T-helper 2 cell treated with Interferon-gamma antibody and Interleukin-4, amounts not matched to agents 5 μg/mL and 100 μg/mL, for 36 hours (primary cell): Measurements from ENCODE around the gene CAPN3.
"Not testable (repeated sequence)": the region's sequence is repeated elsewhere in the genome, so short reads cannot be mapped to it uniquely, and the experiment has no call there.

Source experiments
- DNase-seq: peaks from one replicate; pipeline ENCODE4 v3.0.0; 2021; ENCODE audit warnings: low spot score
- H3K27ac Mint-ChIP-seq: one replicate; pipeline ENCODE4 v1.8.0; 2021; ENCODE audit warnings: mild to moderate bottlenecking, mixed read lengths
- H3K27me3 Mint-ChIP-seq: one replicate; pipeline ENCODE4 v1.8.0; 2021; ENCODE audit warnings: low read depth, mixed read lengths
- H3K36me3 Mint-ChIP-seq: one replicate; pipeline ENCODE4 v1.8.0; 2021; ENCODE audit warnings: low read depth, mixed read lengths
- H3K4me1 Mint-ChIP-seq: one replicate; pipeline ENCODE4 v1.8.0; 2021; ENCODE audit warnings: low read depth, mixed read lengths
- H3K4me3 Mint-ChIP-seq: one replicate; pipeline ENCODE4 v1.8.0; 2022; ENCODE audit warnings: mild to moderate bottlenecking, moderate library complexity, mixed read lengths
- H3K9me3 Mint-ChIP-seq: one replicate; pipeline ENCODE4 v1.8.0; 2021; ENCODE audit warnings: mixed read lengths

Gene CAPN3

DNA sequence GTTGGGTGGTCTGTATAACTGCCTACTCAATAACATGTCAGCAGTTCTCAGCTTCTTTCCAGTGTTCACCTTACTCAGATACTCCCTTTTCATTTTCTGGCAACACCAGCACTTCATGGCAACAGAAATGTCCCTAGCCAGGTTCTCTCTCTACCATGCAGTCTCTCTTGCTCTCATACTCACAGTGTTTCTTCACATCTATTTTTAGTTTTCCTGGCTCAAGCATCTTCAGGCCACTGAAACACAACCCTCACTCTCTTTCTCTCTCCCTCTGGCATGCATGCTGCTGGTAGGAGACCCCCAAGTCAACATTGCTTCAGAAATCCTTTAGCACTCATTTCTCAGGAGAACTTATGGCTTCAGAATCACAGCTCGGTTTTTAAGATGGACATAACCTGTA is at the start of gene CAPN3:
Gene CAPN3, plus strand, starts transcription at position 253 of the 400 bp plus-strand sequence. CDS start 305 bp downstream, outside the sequence.
- Mint-ChIP-seq H3K4me1 (no peaks in the 10 kb centered on the region), H3K4me3 (no peak within 1 kb of the TSS), H3K27ac (no peak within 1 kb of the TSS), H3K9me3 (no peaks in the 10 kb centered on the region), H3K36me3 (no peaks in the 10 kb centered on the region), H3K27me3 (no peaks in the 10 kb centered on the region)
- no peak for DNase-seq

DNA sequence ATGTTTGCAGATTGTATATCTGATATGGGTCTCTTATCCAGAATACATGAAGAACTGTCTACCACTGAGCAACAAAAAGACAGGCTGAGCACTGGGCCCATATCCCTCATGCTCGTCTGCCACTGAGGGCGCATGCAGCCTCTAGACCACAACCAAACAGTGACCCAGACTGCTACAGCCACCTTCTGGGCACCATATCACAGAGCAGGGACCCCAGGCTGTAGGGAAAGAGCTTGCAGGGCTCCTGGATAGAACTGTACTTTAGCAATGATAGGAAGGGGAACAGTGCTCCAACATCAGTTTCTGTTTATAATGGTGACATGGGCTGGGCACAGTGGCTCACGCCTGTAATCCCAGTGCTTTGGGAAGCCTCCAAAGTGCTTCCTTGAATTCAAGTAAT is 45.8 kb upstream of the CAPN3 start:
- Mint-ChIP-seq H3K27me3 (no peaks in the 10 kb centered on the region), H3K27ac (no peak overlapping the region), H3K4me3 (no peak overlapping the region), H3K4me1 (no peaks in the 10 kb centered on the region), H3K36me3 (peaks cover 19% of the 10 kb centered on the region), H3K9me3 (no peaks in the 10 kb centered on the region)
- no peak for DNase-seq

DNA sequence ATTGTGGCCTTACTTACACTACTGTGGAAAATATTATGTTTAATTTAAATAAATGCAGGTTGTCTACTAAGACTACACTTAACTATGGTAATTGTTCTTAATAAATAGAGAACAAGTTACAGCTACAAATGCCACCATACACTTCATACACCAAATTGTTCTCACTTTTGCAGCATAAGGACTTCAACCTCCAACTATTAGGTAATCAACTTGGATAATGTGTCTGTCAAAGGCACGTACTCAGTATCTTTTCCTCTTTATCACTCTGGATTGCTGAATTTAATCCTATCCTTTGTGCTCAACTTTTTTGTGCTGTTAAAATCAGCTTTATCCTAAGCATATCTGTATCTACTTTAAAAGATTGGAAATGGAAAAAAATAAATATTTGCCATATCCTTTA is 44.5 kb upstream of the CAPN3 start:
- H3K27me3 Mint-ChIP-seq: no peaks in the 10 kb centered on the region
- no peaks in the 10 kb centered on the region for H3K9me3 Mint-ChIP-seq
- no peaks in the 10 kb centered on the region for H3K4me1 Mint-ChIP-seq
- no peak for DNase-seq
- no peak overlapping the region for H3K4me3 Mint-ChIP-seq
- peaks cover 17% of the 10 kb centered on the region for H3K36me3 Mint-ChIP-seq
- no peak overlapping the region for H3K27ac Mint-ChIP-seq

DNA sequence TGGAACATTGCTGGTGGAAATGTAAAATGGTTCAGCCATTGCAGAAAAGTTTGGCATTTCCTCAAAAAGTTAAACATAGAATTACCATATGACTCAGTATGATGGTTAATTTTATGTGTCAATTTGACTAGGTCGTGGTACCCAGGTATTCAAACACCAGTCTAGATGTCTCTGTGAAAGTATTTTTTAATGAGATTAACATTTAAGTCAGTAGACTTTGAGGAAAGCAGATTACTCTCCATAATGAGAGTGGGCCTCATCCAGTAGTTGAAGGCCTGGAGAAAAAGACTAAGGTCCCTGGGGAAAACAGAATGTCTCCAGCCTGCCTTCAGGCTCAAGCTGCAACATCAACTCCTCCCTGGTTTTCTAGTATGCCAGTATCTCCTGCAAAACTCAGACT is 43.8 kb upstream of the CAPN3 start:
- Mint-ChIP-seq H3K27me3 (no peaks in the 10 kb centered on the region), H3K9me3 (no peaks in the 10 kb centered on the region), H3K4me1 (no peaks in the 10 kb centered on the region), H3K36me3 (peaks cover 15% of the 10 kb centered on the region), H3K27ac (no peak overlapping the region), H3K4me3 (no peak overlapping the region)
- DNase-seq: no peak

DNA sequence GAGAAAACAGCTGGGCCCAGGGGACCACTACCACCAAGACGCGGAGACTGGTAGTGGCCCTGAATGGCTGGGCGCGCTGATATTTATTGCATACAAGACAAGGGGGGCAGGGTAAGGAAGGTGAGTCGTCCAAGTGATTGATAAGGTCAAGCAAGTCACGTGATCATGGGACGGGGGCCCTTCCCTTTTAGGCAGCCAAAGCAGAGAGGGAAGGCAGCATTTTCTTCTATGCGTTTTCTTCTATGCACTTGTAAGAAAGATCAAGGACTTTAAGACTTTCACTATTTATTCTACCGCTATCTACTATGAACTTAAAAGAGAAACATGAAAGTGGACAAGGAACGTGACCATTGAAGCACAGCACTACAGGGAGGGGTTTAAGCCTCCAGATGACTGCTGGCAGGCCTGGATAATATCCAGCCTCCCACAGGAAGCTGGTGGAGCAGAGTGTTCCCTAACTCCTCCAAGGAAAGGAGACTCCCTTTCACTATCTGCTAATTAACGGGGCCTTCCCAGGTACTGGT is 43.0 kb upstream of the CAPN3 start:
- not testable (repeated sequence) for H3K4me1 Mint-ChIP-seq, H3K4me3 Mint-ChIP-seq, H3K27me3 Mint-ChIP-seq, H3K27ac Mint-ChIP-seq, DNase-seq, H3K9me3 Mint-ChIP-seq
- peaks cover 10% of the 10 kb centered on the region for H3K36me3 Mint-ChIP-seq

DNA sequence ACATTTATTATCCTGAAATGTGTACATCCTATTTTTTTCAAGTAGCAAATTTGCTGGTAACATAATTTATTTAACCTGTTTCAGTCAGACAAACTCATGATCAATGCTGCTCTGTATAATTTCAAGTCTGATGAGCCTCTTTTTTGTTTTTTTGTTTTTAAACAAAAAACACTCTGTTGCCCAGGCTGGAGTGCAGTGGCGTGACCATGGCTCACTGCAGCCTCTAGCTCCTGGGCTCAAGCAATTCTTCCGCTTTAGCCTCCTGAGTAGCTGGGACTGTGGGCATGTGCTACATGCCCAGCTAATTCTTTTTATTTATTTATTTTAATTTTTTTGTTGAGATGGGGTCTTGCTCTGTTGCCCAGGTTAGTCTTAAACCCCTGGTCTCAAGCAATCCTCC is 40.1 kb upstream of the CAPN3 start:
- Mint-ChIP-seq H3K27me3 (no peaks in the 10 kb centered on the region), H3K4me1 (no peaks in the 10 kb centered on the region), H3K36me3 (peaks cover 12% of the 10 kb centered on the region), H3K9me3 (no peaks in the 10 kb centered on the region), H3K4me3 (no peak overlapping the region), H3K27ac (no peak overlapping the region)
- no peak for DNase-seq

DNA sequence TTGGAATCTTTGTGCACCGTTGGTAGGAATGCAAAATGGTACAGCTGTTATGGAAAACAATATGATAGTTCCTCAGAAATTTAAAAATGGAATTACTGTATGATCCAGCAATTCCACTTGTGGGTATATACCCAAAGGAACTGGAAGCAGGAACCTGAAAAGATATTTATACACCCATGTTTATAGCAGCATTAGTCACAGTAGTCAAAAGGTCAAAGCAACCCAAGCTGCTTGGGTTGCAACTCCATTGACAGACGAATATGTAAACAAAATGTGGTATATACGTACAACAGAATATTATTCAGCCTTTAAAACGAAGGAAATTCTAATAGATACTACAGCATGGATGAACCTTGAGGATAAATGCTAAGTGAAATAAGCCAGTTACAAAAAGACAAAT is 35.0 kb upstream of the CAPN3 start:
- H3K27me3 Mint-ChIP-seq: no peaks in the 10 kb centered on the region
- H3K4me3 Mint-ChIP-seq: no peak overlapping the region
- DNase-seq: no peak
- peaks cover 21% of the 10 kb centered on the region for H3K36me3 Mint-ChIP-seq
- no peaks in the 10 kb centered on the region for H3K4me1 Mint-ChIP-seq
- H3K27ac Mint-ChIP-seq: no peak overlapping the region
- H3K9me3 Mint-ChIP-seq: no peaks in the 10 kb centered on the region

DNA sequence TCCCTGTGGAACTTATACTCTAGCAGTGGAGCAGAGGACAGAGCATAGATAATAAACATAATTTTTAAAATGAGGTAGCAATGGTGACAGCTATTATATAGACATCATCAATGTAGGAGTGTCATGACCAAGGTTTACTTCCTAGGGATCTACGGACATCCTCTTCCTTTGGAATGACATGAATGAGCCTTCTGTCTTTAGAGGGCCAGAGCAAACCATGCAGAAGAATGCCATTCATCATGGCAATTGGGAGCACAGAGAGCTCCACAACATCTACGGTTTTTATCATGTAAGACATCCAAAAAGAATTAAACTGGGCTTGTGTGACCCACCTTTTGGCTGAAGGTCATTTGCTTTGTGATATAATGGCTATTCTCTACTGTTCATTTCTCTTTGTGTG is 30.1 kb upstream of the CAPN3 start:
- Mint-ChIP-seq H3K4me1 (no peaks in the 10 kb centered on the region), H3K27me3 (no peaks in the 10 kb centered on the region), H3K36me3 (peaks cover 10% of the 10 kb centered on the region), H3K9me3 (no peaks in the 10 kb centered on the region), H3K27ac (no peak overlapping the region), H3K4me3 (no peak overlapping the region)
- no peak for DNase-seq

DNA sequence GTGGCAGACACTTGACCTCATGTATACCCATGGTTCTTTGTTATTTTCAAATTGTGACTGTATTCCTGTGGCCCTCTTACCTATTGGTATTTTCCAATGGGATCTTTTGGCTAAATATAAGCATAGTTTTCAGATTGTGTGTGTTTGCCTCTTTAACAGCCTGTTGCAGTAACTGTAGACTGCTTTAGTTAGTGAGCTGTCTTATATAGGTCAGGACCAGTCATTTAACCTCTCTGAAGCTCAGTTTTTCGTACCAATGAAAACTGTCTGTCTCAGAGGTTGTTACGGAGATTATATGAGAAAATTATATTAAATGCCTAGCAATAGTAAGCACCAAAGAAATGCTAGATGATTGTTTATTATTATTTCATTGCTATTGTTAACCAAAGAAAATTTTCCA is 29.3 kb upstream of the CAPN3 start:
- DNase-seq: no peak
- no peak overlapping the region for H3K27ac Mint-ChIP-seq
- H3K36me3 Mint-ChIP-seq: peaks cover 12% of the 10 kb centered on the region
- H3K27me3 Mint-ChIP-seq: no peaks in the 10 kb centered on the region
- peaks cover 6% of the 10 kb centered on the region for H3K9me3 Mint-ChIP-seq
- no peaks in the 10 kb centered on the region for H3K4me1 Mint-ChIP-seq
- H3K4me3 Mint-ChIP-seq: no peak overlapping the region

DNA sequence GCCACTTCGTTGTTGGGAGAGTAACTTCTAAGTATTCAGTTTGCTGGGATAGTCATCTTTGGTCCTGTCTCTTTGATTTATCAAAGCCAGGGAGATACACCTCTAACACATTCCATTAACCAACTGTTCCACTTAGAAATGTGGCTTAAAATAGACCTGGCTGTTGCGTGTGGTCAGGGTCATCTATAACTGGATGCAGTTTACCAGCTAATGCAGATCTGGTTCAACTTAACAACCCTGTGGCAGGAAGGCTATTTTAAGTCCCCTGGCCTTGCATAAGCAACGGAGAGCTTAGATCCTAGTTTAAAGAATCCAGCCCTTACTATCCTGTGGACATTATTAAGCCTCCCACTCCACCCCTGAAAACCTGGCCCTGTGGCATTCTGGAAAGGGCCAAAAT is 28.1 kb upstream of the CAPN3 start:
- H3K27ac Mint-ChIP-seq: no peak overlapping the region
- DNase-seq: no peak
- no peaks in the 10 kb centered on the region for H3K27me3 Mint-ChIP-seq
- peaks cover 20% of the 10 kb centered on the region for H3K36me3 Mint-ChIP-seq
- H3K9me3 Mint-ChIP-seq: peaks cover 16% of the 10 kb centered on the region
- H3K4me3 Mint-ChIP-seq: no peak overlapping the region
- H3K4me1 Mint-ChIP-seq: no peaks in the 10 kb centered on the region

DNA sequence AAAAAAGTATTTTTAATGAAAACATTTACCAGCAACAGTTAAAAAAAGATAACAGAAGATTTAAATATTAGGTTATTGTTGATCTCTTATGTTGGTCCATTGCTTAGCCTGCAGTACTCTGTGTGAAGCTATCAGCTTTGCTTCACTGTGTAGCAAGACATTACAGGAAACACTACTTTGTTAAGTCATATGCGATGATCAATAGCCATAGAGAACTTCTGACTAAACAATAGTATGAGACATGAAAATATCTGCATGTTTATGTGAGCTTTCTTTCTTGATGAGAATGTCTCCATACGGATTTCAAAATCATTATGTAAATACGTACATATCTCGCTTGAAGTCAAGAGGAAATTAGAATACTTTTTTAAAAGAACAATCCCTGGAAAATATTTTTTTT is 27.0 kb upstream of the CAPN3 start:
- Mint-ChIP-seq H3K4me1 (no peaks in the 10 kb centered on the region), H3K9me3 (peaks cover 21% of the 10 kb centered on the region), H3K27ac (no peak overlapping the region), H3K27me3 (no peaks in the 10 kb centered on the region), H3K36me3 (peaks cover 18% of the 10 kb centered on the region), H3K4me3 (no peak overlapping the region)
- DNase-seq: no peak

DNA sequence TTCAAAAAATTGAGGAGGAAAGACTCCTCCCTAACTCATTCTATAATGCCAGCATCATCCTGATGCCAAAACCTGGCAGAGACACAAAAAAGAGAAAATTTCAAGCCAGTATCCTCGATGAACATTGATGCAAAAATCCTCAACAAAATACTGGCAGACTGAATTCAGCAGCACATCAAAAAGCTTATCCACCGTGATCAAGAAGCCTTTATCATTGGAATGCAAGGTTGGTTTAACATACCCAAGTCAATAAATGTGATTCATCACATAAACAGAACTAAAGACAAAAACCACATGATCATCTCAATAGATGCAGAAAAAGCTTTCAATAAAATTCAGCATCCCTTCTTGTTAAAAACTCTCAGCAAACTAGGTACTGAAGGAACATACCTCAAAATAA is 24.2 kb upstream of the CAPN3 start:
- Mint-ChIP-seq H3K36me3 (peaks cover 14% of the 10 kb centered on the region), H3K27me3 (no peaks in the 10 kb centered on the region), H3K4me3 (no peak overlapping the region), H3K4me1 (no peaks in the 10 kb centered on the region), H3K27ac (no peak overlapping the region), H3K9me3 (peaks cover 21% of the 10 kb centered on the region)
- DNase-seq: no peak

DNA sequence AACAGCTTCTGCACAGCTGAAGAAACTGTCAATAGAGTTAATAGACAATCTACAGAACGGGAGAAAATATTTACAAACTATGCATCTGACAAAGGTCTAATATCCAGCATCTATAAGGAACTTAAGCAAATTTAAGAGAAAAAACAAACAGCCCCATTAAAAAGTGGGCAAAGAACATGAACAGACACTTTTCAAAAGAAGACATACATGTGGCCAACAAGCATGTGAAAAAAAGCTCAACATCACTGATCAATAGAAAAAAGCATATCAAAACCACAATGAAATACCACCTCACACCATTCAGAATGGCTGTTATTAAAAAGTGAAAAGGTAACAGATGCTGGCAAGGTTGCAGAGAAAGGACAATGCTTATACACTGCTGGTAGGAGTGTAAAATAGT is 22.7 kb upstream of the CAPN3 start:
- H3K9me3 Mint-ChIP-seq: peaks cover 21% of the 10 kb centered on the region
- DNase-seq, H3K27me3 Mint-ChIP-seq, H3K4me1 Mint-ChIP-seq, H3K4me3 Mint-ChIP-seq, H3K27ac Mint-ChIP-seq: not testable (repeated sequence)
- peaks cover 14% of the 10 kb centered on the region for H3K36me3 Mint-ChIP-seq

DNA sequence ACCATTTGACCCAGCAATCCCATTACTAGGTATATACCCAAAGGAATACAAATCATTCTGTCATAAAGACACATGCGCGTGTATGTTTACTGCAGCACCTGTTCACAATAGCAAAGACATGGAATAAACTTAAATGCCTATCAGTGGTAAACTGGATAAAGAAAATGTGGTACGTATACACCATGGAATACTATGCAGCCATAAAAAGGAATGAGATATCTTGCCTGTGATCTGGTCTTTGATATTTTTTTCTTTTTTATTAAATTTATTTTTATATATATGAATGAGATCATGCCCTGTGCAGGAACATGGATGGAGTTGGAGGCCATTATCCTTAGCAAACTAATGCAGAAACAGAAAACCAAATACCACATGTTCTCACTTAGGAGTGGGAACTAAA is 22.2 kb upstream of the CAPN3 start:
- Mint-ChIP-seq H3K36me3 (peaks cover 14% of the 10 kb centered on the region), H3K9me3 (peaks cover 21% of the 10 kb centered on the region)
- H3K4me3 Mint-ChIP-seq, H3K27me3 Mint-ChIP-seq, H3K4me1 Mint-ChIP-seq, DNase-seq, H3K27ac Mint-ChIP-seq: not testable (repeated sequence)

DNA sequence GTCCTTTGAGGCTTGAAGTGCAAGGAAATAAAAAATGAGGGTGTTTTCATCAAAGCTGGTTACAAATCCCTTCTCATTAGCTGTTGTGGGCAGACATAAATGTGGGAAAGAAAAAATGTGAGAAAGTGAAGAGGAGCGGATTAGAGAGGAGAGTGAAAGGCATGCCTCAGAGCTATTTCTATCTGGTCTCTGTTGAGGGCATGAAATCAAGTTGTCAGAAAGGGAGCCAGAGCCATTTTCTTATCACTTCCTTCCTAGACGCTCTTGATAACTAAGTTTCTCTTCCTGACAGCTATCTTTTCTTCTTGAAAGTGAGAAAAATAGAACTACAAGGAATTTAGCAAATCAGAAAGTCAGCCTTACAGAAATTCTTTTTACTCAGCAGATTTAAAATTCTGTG is 20.8 kb upstream of the CAPN3 start:
- DNase-seq: no peak
- H3K27ac Mint-ChIP-seq: no peak overlapping the region
- no peak overlapping the region for H3K4me3 Mint-ChIP-seq
- H3K4me1 Mint-ChIP-seq: no peaks in the 10 kb centered on the region
- H3K36me3 Mint-ChIP-seq: peaks cover 14% of the 10 kb centered on the region
- peaks cover 21% of the 10 kb centered on the region for H3K9me3 Mint-ChIP-seq
- no peaks in the 10 kb centered on the region for H3K27me3 Mint-ChIP-seq
